Tibial nerve (tissue), 3 donors: ENCODE results near the gene RUVBL1.

ENCODE experiments used
- POLR2A ChIP-seq, 2 donors: fragments of 450-650 bp; IDR thresholded peaks; one replicate each; pipeline ENCODE4 v1.6.1; 2017; ENCODE audit warnings: antibody characterized with exemption in 2 of 2, mild to moderate bottlenecking in 2 of 2, moderate library complexity in 2 of 2
- TF ChIP-seq, protein P1 (sequence below), 5 experiments: fragments of 200-600 bp in 3 of 5; fragments of 450-650 bp in 2 of 5; sonication (generic) in 3 of 5; IDR thresholded peaks; one replicate each; pipeline ENCODE4 v1.5.1; 2016 to 2019; ENCODE audit warnings: antibody characterized with exemption in 5 of 5, mild to moderate bottlenecking in 3 of 5, moderate library complexity in 2 of 5

GRCh38 chr3:128173200-128173599 lies 49.6 kb upstream of the RUVBL1 start:
- TF ChIP-seq, protein P1, sequence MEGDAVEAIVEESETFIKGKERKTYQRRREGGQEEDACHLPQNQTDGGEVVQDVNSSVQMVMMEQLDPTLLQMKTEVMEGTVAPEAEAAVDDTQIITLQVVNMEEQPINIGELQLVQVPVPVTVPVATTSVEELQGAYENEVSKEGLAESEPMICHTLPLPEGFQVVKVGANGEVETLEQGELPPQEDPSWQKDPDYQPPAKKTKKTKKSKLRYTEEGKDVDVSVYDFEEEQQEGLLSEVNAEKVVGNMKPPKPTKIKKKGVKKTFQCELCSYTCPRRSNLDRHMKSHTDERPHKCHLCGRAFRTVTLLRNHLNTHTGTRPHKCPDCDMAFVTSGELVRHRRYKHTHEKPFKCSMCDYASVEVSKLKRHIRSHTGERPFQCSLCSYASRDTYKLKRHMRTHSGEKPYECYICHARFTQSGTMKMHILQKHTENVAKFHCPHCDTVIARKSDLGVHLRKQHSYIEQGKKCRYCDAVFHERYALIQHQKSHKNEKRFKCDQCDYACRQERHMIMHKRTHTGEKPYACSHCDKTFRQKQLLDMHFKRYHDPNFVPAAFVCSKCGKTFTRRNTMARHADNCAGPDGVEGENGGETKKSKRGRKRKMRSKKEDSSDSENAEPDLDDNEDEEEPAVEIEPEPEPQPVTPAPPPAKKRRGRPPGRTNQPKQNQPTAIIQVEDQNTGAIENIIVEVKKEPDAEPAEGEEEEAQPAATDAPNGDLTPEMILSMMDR (IDR thresholded peaks at IDR 0.05), result no peak
- TF ChIP-seq POLR2A (IDR thresholded peaks at IDR 0.05), result no peak
